SW480 (cell line): ENCODE measurements around the gene SGMS1.
A peak's percentile ranks its signal among the peaks of the same experiment; 100 is the strongest.
"Not testable (repeated sequence)": the region's sequence is repeated elsewhere in the genome, so short reads cannot be mapped to it uniquely, and the experiment has no call there.

Source experiments
- DNase-seq: peaks from one replicate; pipeline ENCODE4 v3.0.0-alpha.2; 2016; ENCODE audit warnings: low spot score

The SGMS1 gene

DNA sequence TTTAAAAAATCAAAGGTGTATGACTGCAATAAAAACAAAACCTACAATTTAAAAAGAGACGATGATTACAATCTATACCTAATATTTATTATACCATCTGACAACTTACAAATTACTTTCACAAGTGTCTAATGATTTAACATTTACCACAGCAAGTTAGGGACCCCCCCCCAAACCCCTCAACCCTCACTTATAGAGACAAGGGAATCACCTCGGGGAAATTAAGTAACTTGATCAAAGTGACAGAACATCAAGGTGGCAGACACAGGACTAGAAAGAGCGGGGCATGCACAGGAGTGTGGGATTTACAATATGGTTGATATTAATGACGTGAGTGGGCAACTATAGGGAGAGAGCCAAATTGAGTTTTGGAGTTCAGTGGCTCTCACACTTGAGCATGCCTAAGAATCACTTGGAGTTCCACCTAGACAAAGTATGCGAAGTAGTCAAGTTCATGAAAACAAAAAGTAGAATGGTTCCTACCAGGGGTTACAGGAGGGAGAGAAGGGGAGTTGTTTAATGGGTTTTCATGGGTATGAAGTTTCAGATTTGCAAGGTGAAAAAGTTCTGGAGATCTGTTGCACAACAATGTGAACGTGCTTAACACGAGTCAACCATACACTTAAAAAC, 43.4 kb downstream of the SGMS1 start:
- no peak for DNase-seq

DNA sequence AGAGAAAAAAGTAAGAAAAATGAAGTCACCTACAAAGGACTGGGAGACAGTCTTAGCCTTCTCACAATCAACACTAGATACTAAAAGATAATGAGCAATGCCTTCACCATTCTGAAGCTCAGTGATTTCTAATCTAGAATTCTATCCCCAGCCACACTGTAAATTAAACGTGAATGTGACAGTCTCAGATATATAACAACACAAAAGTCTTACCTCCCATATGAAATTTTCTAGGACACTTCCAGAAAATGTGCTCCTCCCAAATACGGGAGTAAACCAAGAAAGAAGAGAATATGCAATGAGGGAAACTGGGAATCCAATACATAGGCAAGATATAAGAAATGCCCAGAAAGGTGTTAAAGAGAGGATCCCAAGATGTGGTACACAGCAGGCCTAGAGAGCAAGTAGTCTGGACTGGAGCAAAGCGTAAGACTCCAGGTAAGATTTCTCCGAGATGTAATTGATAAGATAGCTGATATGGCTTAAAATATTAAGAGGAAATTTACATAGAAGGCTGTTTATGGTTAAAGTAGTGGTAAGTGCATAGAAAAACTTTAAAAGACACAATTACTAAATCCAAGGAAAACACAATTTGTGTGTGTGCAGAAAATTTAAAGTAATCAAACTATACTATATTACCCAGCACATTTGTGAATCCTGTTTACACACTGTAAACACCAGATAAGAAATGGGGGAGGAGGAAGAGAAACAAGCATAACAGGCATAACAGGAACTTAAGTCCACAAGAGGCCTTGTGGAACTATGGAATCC, 44.1 kb downstream of the SGMS1 start:
- no peak for DNase-seq

DNA sequence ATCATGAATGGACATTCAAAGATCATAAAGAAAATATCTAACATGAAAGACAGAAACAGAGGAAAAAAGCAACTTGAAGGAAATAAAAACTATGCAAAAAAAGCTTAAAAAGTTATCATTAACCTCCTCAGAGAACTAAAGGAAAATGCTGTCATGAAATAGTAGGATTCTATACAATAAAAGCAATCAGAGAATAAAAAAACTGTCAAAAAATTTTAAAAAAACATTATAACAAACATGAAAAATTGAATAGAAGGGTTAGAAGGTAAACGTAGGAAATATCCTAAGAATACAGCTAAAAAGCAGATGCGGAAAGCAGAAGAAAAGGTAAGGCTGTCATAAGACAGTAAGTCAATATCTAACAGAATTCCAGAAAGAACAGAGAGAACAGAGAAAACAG, 44.8 kb downstream of the SGMS1 start:
- no peak for DNase-seq

DNA sequence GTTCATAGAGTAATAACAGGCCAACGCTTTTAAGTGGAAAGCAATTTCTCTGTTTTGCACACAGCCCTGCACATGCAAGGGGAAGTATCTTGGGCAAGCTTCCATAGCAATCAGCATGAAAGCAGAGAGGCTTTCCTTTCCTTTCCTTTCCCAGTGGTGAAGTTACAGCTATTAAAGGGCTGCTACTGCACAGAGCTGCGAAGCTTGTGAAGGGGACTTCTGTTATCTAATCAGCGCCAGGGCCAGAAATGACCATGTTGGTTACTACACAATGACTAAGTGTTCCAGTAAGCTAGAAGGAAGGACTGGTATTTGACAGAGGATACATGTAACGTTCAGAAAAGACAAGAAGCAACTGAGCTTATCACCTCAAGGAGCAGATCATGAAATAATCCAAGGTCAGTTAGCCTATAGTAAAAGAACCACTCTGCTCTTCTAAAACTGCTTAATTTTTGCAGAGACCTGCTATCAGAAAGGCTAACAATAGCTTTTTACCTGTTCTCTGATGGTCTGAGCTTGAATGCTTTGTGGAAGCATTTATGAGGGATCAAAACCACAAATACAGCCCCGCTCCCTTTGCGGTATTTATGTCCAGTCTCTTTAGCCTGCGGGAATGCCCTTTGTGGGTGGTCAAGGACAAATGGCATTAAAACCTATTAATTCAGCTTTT, 45.9 kb downstream of the SGMS1 start:
- DNase-seq = peak; percentile 27

DNA sequence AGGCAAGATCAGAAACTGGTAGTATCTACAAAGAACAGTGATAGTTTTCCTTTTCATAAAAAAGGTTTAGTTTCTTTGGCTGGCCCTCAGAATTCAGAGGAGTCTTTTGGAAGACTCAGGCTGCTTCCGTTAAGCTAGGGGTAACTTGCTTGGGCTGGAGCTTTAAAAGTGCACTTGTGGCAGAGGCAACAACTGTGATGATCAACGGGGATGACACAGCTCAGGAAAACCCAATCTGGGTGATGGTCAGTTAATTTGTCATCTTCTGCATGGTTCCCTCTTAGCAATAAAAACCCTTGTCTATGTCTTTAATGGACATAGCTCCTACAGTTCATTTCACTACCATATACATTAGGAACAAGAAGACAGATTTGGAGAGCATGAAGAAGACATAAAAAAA, 46.7 kb downstream of the SGMS1 start:
- no peak for DNase-seq

DNA sequence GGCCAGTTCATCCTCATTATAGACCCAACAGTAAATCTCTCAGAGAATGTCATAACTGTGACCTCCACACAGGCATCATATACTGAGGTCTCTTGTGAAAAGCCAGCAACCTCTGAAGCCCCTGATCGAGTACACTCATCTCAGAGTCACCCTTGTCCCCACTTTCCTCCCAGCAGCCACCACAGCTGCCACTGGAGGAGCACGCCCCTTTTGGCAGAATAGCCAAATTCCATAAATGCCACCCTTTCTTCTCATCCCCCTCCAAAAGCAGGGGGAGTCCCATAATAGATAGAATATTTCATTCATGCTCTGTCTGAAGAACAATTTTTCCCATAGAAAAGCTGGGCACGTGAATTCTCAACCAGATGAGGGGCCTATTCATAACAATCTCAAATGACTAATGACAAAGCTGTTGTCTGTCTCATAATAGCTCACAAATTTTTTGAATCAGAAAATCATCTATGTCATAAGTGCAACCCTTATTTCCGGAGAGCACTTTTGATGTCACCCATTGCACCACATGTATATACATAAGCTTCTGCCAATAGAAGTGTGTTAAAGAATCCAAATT, 47.4 kb downstream of the SGMS1 start:
- no peak for DNase-seq

DNA sequence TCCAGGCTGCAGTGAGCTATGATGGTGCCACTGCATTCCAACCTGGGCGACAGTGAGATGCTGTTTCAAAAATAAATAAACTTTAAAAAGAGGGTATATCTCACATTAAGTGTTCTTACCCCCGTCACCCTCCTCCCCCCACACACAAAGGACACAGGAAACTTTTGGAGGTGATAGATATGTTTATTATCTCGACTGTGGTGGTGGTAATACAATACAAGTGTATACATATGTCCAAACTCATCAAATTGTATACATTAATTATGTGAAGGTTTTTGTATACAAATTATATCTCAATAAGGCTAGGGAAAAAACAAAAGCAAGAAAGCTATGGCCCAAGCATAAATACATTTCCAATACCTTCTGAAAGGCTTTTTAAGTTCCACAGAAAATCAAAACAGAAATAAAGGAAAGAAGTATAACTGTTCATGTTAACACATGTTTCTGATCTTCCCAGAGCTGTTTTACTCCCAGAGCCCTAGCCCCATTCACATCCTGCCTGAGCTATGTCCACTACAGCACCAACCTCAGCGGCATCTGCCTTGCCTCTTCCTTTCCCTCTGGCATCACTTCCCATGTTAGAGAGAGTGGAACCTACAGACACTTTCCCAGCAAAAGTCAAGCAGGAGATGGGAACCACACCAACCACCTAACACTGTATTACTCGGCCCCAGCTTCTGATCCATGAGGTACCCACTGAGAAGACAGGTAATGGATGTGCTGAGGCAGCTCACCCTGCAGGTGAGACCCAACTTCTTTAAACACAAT, 48.1 kb downstream of the SGMS1 start:
- DNase-seq = no peak

DNA sequence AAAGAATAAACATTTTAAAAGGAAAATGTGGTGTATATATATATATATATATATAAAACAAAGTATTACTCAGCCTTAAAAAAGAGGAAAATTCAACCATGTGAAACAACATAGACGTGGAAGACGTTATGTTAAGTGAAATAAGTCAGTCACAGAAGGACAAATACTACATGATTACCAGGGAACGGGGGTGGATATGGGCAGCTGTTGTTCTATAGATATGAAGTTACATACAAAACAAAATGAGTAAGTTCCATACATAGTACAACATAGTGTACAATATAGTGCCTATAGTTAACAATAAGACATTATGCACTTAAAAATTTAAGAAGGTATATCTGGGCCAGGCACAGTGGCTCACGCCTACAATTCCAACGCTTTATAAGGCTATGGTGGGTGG, 48.8 kb downstream of the SGMS1 start:
- no peak for DNase-seq

DNA sequence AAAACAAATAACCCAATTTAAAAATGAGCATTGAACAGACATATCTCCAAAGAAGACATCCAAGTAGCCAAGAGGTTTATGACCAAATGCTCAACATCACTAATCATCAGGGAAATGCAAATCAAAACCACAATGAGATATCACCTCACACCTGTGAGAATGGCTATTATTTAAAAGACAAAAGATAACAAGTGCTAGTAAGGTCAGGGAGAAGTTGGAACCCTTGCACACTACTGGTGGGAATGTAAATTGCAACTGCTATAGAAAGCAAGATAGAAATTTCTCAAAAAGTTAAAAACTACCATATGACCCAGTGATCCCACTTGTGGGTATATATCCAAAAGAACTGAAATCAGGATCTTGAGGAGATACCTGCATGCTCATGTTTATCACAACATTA, 49.5 kb downstream of the SGMS1 start:
- no peak for DNase-seq

DNA sequence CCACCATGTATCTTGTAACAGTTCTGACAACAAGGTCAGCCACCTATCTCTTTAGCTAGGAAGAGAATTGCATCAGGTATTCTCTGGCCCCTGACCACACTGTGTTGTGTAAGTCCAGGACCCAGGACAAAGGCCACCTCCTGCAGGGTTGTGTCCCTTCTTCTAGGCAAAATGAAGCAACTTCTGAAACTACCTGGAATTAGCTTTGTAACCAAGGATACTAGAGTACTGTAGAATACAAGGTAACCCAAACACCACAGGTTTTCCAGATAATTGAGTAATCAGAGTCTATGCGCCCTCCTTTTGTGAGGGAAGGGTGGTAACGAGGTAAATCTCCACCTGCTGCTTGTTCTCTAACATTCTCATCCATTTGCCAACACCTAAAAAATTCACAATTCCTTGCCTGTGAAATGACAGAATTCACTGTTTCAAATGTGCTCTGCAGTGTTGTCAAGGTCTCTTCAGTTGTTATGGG, 51.7 kb downstream of the SGMS1 start:
- DNase-seq = no peak

DNA sequence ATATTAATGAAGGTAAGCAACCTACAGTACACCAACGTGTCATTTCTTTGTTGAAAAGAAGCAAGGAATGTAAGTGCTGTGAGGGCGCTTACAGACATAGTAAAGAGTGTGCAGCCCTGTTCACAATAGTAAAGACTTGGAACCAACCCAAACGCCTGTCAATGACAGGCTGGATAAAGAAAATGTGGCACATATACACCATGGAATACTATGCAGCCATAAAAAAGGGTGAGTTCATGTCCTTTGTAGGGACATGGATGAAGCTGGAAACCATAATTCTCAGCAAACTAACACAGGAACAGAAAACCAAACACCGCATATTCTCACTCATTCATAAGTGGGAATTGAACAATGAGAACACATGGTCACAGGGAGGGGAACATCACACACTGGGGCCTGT, 55.0 kb downstream of the SGMS1 start:
- DNase-seq = not testable (repeated sequence)

DNA sequence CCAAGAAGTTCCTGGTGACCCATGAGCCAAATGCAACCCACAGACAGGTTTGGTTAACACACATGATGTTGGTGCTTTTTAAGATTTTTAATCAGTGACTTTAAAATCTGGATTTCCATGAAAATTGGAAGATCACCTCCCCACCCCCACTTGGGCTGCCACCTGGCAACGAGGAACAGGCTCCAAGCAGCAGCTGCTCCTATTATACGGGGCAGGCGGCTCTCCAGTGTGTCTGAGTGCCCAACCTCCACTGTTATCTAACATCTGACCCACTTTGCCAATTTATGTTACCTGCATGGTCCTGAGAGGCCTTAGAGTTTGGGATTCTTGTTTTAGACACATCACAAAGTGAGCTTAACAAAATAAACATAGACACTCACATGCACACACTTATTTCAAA, 56.4 kb downstream of the SGMS1 start:
- no peak for DNase-seq

DNA sequence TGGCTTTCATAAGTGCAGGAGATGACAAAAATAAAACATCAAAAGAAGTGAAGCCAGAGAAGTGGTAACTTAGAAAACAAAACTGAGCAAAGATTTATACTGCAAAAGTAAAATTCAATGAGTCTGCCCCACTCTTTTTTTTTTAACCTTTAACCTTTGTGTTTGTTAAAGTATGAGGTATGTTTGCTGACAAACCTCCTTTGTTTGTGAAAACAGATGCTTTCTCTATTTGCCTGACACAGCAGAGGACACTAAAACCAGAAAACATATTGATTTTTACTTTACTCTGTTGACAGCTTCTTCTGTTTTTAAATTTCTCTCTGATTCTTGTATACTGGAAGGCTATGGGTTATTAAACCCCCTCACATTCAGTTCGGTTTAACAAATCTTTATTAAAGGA, 57.6 kb downstream of the SGMS1 start:
- DNase-seq = no peak

DNA sequence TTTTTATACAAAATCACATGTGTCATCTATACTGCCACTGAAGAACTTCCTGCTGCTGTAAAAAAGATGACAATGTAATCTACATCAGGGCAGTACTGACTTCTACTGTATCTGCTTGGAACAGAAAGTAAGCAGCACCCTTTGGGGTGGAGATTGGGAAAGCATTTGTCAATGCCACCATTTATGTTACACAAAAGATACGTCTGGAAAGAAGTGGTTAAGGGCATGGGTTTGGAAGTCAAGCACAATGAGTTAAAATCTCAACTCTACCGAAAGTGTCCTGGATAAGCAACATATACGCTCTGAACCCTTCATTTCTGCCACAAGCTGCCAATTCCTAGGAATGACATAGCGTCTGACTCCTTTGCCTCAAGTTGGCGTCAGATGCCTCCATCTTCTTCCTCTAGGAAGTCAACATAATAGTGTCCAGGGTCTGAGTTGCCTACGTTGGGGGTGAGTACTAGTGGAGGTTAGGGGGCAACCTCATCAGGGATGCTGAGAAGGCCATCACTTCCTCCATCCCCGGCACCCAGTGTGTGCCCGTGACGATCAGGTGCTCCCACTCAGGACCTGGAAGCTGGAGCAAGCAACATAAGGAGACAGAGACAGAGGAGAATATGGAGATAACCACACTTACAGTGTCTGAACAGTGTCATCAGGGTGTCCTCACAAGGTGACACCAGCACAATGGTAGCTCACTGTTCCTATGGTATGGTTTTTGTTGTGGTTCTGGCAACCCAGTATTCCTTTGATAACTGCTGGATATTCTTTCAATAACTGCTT, 58.3 kb downstream of the SGMS1 start:
- DNase-seq = no peak

DNA sequence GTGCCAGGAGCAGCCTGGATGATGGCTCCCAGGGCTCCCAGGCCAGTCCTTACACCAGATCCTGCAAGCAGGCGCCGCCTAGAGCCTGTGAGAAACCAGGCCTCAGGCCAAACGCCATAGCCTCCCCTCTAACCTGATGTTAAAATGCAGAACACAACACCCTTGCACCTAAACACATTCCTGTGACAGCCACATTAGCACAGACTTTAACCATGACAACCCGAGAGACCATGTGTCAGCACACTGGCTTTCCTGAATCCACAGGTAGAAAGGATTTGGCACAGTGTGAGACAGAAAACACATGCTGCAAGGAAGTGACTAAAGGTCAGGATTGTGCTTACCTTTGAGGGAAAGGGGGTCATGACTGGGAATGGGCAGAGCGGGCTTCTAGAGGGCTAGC, 59.9 kb downstream of the SGMS1 start:
- no peak for DNase-seq

DNA sequence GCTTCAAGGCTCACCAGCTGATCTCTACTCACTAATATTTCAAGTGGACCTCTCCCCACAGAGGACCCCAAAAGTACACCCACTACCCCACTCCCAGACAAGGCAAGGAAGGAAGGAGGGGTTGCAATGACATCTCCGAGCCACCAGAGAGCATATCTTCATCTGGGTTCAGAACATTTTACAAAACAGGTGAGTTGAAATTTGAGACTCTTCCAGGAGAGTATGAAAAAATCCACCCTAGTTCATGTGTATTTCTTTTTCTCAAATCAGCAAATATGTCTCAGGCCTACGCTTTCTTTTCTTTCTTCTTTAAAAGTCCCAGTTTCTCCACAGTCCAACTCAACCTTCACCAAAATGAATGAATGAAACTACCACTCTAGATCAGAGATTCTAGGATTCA, 61.9 kb downstream of the SGMS1 start:
- DNase-seq = no peak

DNA sequence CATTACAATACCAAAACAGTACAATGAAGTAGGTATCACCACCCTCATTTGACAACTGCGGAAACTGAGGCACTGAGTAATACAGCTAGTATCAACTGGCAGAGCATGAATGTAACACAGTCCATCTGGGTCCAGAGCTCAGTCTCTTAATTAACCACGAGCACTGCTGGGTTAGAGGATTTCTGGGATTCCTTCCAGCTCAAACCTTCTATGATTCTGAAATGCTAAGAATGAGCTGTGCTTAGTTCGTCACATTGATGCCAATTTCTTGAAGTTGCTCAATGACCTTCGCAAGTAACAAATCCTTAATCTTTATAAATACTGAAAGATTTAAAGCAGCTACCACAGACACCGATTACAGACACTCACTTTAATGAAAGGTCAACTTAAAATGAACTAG, 62.5 kb downstream of the SGMS1 start:
- no peak for DNase-seq

DNA sequence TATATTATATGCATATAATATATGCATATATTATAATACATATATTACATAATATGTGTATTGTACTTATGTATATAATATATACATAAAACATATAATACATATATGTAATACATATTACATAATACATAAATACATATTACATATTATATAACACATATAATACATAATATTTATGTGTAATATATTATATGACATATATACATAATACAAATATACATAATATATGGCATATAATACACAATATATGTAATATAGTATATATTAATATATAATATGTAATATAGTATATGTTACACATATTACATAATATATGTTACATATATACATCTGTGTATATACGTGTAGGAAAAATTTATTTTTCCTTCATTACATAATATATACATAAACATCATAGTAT, 63.4 kb downstream of the SGMS1 start:
- no peak for DNase-seq

DNA sequence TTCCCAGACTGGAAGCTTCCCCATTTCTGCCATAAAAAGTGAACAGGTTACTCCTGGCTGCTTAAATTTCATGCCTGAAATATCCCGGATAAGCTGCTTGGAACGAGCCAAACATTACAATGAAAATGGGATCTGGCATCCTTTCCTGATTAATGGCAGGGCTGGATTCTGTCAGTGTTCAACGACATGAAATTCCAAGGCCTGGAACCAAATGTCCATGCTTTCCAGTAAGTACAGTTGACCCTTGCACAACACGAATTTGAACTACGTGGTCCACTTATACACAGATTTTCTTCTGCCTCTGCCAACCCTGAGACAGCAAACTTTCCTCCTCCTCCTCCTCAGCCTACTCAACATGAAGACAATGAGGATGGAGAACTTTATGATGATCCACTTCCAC, 65.4 kb downstream of the SGMS1 start:
- DNase-seq = no peak

DNA sequence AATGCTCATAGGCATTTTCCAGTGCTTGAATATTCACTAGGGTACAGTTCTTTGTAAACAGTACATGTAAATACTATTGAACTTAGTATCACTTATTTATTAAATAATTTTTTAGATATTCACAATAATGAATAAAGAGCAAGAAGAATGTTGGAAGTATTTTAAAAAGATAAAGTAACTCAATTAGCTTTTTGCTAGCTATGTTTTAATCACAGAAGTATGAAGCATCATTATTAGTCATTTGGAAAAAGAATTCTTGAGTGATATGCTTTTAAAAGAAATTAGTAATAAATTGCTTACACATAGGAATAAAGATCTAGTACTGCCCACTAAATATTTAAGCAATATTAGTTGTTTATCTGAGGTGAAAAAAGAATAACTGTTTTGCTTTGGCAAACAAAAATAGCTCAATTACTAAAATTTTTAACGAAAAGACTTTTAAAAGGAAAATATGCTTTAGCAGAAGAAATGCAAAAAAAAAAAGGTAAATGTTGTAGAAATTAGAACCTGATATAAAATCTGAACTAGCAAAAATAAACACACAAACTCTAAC, 66.5 kb downstream of the SGMS1 start:
- no peak for DNase-seq
